Measurements from ENCODE around the gene TUBB1.
A peak's percentile ranks its signal among the peaks of the same experiment; 100 is the strongest.
"Not testable (repeated sequence)": the region's sequence is repeated elsewhere in the genome, so short reads cannot be mapped to it uniquely, and the experiment has no call there.

The TUBB1 gene

DNA sequence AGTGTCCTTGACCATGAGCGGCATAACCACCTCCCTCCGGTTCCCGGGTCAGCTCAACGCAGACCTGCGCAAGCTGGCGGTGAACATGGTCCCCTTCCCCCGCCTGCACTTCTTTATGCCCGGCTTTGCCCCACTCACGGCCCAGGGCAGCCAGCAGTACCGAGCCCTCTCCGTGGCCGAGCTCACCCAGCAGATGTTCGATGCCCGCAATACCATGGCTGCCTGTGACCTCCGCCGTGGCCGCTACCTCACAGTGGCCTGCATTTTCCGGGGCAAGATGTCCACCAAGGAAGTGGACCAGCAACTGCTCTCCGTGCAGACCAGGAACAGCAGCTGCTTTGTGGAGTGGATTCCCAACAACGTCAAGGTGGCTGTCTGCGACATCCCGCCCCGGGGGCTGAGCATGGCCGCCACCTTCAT is 4.9 kb downstream of the TUBB1 start:
- no peak for DNase-seq

DNA sequence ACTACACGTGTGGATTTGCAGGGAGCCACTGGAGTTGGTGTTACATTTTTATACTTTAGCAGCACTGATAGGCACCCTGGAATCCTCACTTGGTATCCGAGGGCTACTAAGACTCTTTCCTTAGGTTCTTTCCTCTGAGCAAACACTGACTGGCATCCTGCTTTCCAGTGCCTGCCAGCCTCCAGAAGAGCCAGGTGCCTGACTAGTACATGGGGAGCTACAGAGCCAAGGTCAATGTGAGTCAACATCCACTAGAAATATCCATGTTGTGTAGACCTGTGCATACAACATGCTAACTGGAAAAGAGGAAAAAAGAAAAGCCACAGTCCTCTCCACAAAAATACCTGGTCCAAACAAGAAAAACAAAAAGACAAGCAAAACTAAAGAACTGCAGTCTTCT is 5.9 kb downstream of the TUBB1 start:
- no peak for DNase-seq

DNA sequence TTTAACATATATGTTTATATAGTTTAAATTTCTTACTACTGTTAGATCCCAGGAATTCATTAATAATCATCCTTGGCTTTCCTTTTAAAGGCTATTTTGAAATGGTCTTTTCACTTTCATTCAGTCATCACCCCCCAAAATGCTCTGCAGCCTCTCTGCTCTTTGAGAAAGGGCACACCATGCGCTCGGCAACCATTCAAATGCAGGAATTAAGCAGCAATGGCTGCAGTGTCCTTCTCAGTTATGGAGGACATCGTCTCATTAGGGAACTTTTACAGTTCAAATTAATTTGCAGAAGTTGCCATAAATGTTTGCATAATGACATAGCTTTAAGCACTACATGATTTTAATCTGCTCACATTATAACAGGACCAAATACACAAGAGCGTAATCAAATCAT is 6.3 kb downstream of the TUBB1 start:
- no peak for DNase-seq

DNA sequence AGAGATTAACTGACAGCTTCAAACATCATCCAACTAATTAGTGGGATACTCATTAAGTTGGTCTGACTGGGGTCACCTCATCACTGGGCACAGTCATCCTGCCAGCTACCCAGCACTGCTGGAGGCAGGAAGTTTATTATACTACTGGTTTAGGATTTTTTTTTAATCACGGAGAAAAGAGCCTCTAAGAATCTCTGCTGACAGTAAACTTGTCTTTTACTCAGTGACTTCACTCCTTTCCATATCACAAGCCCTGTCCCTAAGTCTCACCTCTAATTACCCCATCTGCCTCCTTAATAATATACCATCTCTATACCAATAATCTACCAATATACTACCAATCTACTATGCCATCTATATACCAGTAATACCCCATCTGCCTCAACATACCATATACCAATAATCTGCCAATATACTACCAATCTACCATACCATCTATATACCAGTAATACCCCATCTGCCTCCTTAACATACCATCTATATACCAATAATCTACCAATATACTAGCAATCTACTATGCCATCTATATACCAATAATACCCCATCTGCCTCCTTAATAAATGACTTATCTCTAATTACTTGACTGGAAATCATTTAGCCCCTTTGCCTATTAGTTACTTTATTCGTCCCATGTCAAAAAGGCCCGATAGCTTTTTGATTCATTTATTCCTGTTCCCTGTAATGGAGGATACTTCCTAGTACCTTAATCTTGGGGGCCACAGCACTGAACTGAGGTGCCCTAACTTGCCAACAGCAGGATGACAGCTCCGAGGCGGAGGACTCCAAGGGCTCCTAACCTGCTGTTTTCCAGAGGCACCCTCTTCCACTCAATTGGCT is 7.9 kb downstream of the TUBB1 start:
- DNase-seq, result no peak

DNA sequence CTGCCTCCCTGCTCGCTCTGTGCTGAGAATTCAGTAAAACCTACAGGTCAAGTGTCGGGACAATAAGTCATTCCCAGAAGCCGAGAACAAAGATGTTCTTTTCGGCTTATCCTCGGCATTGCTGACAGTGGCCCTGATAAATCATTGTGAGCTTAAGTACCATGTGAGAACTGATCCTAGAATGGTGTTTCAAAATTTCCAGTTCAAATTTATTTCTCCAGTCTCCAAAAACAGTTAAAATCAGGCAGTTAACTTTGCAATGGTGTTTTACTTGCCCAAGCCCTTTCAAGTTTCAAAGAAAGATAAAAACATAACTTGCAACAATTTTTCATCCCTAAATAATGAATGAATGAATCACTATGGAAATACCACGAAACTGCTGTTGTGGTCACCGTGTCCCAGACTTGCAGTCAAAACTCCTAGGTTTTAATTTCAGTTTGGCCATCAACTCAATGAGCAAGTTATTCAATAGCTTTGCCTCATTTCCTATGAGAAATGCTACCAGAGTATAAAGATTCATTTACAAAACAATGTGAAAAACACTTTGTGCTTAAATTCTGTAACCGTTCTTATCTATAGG is 8.6 kb downstream of the TUBB1 start:
- no peak for DNase-seq

DNA sequence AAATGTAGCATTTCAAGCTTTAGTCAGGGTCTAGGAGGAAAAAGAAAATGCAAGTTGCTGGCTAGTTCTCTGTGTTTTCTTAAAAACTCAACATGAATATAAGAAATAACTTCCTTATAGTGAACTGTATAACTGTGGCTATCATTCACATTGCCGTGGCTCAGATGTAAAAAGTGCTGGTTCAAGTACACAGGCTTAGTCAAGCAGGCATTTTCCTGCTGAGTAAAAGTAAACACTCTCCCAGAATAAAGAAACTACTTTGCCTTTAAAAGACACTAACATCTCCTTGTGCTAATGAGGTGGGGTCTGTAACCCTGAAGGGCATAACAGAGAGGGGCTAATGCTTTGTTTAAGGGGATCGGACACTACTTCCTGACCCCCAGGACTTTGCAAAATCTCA is 9.6 kb downstream of the TUBB1 start:
- no peak for DNase-seq

DNA sequence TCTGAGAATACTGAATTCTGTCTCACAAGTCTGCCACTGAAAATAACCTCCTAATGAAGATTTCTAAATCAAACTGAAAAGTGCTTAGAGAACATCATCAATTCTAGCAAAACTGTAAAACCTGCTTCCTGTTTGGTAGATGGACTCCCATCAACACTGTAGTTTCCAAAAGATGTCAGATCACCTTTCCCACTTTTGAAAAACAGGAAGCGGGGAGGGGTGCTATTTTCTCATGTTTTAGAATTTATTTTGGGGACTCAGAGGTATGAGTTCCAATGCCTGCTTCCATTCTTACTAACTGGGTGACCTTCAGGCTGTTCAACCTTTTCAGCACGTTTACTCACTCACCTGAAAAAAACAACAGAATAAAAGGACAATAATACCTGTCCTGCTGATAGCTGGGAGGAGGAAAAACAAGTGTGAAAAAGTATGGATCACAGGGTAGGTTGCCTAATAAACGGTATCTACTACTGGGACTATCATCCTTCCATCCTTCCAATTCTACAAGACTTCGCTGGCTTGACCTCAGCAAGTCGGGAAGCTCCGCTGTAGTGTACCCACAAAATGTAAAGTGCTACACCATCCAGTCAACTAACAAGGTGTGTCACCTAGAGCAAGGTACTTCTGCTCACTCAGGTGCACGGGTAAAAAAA is 11.8 kb downstream of the TUBB1 start:
- no peak for DNase-seq

DNA sequence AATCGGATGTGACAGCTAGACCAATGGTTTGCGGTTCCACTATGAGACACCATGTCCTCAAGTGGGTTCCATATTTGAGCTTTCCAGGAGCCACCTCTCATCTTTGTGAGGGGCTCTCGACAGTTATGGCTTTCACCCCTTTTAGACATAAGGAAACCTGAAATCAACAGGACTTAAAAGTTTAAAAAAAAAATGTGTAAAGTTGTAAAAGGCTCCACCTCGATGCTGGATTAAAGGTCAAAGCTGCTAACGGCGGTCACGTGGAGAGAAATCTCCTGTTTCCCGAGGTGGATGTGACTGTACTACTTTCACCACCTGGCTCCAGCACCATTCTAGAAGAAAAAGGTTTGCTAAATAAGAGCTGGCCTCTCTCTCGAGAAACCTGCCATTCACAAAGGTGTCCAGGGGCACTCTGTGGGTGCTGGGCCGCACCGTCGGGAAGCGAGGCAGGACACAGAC is 12.4 kb downstream of the TUBB1 start:
- DNase-seq, result no peak

DNA sequence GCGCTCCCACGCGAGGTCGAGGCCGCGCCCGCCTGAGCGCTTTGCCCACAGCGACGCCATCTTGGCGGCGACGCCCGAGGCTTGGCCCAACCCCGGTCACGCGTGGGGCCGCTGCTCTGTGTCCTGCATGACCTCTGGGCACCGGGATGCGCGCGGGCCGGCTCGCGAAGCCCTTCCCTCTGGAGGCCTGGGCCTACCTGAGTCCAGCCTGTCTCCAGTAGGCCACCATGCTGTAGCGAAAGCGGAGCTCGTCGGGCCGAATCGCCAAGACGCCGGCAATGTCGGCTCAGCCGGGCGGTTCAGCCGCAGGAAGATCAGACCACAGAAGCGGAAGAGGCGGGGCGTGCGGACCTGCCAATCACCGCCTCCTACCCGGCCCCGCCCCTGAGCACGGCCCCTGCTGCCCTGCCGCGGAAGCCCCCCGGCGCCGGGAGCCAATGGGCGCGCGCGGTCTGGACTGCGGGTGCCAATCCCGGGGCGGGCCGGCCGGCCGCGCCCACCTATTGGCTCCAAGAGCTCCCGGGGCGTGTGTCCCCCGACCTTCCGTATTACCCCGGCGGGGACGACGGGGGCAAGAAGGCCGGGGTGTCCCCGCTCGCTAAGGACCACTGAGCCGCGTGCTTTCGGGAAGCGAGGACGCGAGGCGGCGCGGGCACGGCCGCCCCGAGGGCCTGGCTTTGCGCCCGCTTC is 12.9 kb downstream of the TUBB1 start, which contains the start of gene ATP5F1E:
Gene ATP5F1E, minus strand, starts transcription at position 313 of the 690 bp plus-strand sequence. Its CDS starts 84 bp downstream, at position 229.
- peak; percentile 98 for DNase-seq

DNA sequence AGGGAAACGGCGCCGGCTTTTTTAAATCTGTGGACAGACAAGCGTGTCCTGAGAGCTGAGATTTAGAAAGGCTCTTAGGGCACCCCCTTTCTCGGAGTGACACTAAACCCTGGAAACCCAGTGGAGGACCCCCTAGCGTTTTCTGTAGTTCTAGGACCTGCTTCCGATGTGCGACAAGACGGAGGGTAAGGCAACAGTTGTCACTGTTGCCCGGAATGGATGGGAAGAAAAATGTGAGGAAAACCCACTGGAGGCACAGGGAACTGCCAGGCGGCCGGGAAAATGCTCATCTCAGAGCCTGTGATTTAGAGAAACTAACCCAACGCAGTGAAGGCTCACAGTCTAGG is 13.5 kb downstream of the TUBB1 start:
- no peak for DNase-seq

DNA sequence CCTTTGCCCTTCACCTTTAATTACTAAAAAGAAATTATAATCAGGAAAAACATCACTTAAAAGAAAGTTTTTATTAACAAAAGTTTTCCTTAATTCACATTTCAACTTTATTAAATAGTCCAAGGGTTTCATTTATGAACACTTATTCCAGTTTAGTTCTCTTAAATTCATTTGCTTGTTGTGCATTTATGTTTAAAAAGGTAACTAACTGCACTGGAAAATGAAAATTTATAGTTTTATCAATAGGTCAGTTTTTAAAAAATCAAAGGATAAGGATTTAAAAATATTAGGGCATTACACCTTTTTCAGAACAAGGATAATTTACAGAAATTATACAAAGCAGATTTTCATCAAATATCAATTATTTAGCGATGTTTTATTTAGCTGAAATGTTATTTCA is 13.9 kb downstream of the TUBB1 start:
- no peak for DNase-seq

DNA sequence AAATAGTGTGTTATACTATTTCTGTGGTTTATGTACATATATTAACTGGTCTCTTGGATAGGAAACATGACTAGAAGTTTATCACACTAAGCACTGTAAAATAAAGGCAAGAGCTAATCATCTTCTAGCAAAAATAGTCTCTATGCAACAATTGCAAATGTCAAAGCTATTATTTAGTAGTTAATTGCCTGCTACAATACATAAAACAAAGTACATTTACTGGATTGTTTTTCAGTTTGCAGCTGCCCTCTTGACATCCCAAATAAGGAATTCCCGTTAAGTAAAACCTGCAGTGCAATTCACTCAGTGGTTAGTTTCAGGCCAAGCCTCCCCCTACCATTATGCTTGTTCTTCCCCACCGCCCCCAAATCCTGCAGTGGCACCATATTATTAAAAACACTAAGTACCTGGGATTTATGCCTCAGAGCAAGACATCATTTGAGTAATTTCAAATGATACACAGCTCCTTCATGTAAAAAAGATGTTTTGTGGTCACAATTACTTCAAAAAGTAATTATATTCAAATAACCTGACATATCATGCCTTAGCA is 14.5 kb downstream of the TUBB1 start:
- DNase-seq, result no peak

DNA sequence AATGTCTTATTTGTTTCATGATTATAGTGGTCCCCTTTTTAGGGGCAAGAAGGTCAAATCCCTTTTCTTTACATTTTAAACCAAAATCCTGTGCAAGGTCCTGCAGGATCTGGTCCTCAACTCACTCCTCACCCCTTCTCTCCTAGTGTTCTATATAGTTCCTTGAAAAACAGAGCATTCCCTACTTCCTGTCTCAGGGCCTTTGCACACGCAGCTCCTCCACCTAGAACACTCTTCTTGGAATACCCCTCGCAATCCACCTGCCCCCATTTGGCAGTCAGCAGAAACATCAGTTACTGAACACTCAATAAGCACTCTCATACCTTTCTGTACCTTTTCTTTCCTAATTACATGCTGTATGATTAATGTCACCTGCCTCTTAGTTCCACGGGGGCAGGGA is 16.2 kb downstream of the TUBB1 start:
- no peak for DNase-seq

DNA sequence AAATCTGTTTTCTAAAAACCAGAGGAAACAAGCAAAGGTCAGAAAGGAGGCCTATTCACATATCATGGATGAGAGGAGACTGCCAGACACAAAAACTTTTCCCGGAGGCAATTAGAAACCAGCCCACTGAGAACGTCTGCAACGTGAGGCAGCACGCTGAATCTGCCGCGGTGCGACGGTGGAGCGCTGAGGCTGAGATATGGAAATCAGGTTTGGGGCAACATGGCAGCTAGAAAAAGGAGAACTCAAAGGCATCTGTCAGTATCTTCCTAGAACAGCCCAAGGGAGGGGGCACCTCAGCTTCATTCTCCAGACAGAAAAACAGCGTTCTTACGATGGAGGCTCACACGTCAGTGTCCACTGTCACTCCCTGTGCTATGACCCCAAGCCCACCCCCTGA is 18.2 kb downstream of the TUBB1 start:
- DNase-seq, result no peak

DNA sequence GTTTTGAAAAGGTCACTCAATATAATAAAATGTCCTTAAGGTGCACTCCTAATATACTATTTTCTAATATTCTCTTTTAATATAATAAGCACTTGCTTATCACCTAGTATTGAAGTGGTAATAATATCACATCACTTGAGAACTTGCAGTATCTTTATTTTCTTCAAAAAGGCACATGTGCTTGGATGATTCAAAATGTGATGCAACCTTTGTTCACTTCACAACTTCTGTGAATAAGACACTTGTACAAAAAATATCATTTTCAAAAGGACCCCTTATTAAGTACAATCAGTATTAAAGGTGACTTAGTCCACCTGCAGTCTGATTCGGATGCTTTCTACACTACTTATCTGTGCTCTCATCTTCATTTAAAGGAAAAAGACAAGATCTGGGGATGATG is 20.0 kb downstream of the TUBB1 start:
- DNase-seq, result no peak

DNA sequence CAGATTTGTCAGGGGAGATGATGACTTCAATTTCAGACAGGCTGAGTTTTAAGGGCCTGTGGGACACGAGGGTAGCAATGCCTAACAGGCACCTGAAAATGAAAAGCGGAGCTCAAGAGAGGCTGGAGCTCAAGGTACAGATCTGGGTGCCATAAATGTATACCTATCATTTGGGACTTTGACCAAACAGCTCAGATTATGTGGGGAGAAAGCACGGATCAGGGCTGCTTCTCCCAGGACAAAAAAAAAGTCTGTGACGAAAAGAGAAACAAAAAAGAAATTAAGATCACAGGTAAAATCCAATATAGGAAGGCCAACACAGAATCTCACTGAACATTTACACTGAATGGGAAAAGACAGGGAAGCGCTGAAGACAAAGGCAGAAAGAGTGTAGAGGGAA is 21.4 kb downstream of the TUBB1 start:
- DNase-seq, result no peak

DNA sequence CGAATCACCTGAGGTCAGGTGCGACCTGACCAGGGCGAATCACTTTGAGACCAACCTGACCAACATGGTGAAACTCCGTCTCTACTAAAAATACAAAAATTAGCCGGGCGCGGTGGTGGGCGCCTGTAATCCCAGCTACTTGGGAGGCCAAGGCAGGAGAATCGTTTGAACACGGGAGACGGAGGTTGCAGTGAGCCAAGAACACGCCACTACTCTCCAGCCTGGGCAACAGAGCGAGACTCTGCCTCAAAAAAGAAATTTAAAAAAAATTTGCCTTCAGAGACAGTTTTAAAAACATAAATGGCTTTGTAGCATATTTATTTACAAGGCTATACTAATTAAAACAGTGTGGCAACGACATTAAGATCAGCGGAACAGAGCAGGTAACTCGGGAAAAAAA is 22.3 kb downstream of the TUBB1 start:
- not testable (repeated sequence) for DNase-seq

DNA sequence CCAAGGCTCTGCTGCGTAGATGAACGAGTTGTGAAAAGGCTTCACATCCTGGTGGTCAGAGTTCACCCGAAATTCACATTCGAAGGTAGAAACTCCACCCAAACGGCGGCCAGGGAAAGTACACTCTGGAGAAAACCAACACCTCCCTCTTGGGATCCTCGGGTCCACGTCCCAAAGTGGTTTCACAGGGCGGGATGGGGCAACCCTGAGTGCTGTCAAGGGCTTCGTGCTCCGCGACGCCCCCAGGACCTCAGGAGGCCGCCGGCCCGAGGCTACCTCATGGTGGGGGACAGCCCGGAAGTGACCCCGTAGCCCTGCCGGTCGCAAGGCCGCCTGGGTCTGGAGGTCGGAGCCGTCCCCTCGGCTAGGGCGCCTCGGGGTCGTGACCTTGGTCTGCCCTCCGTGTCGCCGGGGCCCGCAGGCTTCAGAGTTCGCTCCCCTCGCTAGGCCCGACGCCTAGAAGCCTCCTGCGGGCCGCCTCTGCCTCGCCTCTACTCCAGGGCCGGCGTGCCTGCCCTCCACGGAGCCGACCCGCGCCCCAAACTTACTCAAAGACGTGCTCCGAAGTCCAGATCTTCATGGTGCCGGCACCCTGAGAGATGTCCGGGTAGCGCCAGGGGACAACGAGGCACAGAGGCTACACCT is 23.0 kb downstream of the TUBB1 start, which contains the start of gene PRELID3B:
Gene PRELID3B, minus strand, starts transcription at position 636 of the 645 bp plus-strand sequence. Its CDS starts 56 bp downstream, at position 580.
- DNase-seq, result no peak

DNA sequence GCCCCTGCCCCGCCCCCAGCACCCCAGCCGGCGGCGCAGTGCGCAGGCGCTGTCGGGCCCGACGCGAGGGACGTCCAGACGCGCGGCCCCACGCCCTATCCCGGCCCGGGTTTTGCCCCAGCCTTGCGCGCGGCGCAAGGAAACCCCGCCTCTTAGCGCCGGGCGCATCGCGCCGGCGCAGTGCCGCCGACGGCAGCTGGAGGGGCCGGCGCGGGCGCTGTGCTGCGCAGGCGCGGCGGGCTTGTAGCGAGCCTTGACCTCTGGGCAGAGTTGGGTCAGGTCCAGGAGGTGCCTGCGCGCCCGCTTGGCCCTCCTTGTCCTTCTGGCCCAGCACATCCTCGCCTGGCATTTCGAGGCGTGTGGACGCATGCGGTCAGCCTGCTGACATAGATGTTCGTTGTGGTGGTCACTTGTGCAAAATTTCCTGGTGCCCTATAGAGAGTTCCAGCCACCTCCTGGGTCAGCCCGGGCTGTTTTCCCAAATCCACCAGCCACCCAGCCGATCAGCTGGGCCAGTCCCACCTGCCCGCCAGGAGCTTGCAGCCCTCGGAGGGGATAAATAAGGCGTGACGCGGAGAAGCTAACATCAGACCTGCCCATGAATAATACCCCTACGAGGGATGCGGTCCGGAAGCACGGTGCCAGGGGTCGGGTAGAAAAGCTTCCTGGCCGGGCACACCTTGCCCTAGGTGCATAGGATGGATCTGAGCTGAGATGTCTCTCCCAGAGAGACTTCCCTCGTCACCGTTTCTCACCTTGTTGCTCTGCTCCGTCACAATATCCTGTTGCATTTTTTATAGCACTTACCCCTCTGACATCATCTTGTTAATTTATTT is 23.8 kb downstream of the TUBB1 start:
- peak; percentile 95 for DNase-seq

DNA sequence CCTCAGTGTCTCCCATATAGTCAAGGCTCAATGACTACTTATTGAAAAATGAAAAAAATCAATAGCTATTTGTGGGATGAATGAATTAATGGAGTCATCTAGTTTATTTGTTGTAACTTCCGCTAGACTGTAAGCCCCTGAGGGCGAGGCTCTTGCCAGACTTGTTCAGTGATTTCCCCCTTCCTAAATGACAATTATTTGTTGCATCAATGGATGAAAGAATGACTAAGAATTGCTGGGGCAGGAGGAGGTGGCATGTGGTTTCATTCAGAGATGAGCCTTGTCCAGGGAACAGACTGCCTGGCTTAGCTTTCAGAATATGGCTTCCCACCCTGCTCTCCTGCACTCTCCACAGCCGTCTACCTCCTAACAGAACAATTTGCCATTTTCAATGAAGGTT is 24.5 kb downstream of the TUBB1 start:
- DNase-seq, result no peak

DNA sequence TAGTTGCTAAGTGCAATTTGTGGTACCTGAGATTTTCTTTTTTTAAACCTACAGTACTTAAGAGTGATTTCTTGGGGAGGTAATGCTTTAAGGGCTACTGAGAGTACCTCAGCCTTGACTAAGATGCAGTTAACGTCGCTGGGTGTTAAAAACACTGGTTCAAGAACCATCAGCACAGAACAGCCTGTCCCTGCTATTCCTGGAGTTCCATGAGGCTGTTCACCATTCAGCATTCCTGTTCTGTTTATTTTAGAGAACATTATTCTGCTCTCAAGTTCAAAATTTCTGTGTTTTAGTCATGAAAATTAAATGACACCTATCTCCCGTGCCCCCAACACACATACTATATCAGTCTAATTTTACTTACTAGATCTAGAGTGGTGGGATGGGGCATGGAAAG is 25.1 kb downstream of the TUBB1 start:
- no peak for DNase-seq

DNA sequence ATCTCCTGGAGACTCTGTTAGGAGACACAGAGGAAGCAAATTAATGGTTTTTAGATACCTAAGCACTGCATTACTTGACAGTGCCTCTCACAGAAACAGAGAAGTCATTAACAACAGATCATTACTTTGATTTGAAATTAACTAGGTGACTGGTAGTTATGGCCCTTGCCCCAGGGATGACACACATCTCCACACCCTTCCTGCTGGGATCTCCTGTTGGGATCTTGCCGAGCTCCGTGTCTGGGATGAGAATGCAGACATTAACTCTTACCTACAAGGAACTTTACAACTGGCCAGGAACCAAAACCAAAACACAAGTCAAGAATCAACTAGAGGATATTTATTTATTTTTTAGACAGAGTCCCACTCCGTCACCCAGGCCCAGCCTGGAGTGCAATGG is 25.6 kb downstream of the TUBB1 start:
- DNase-seq, result no peak

Measured in activated naive CD4-positive, alpha-beta T cell treated with anti-CD3 and anti-CD28 coated beads, Interleukin-2, amount 50 U/mL, for 16 hours (primary cell).